HG03354 (cell line): Measurements from ENCODE around the gene SCP2.

Source experiments
- ATAC-seq: cut with Tn5 transposase; IDR thresholded peaks from one replicate; pipeline ENCODE4 v1.9.1; 2021; ENCODE audit warnings: mild to moderate bottlenecking; ENCODE audit not compliant: unreplicated experiment, poor library complexity, severe bottlenecking

SCP2 gene

GRCh38 chr1:53090227-53091147, 163.4 kb downstream of the SCP2 start:
- ATAC-seq = no peak

GRCh38 chr1:53091841-53092645, 165.0 kb downstream of the SCP2 start:
- ATAC-seq = no peak

- ATAC-seq = no peak
Observed at GRCh38 chr1:53092659-53093450, 165.8 kb downstream of the SCP2 start.

- ATAC-seq = no peak
Observed at GRCh38 chr1:53093451-53093754, 166.3 kb downstream of the SCP2 start.

GRCh38 chr1:53093778-53094532, 166.9 kb downstream of the SCP2 start:
- ATAC-seq = no peak

- ATAC-seq = no peak
Observed at GRCh38 chr1:53094533-53094919, 167.4 kb downstream of the SCP2 start.
